HepG2 (cell line): Measurements from ENCODE around the gene NDST1. TPM values are rescaled to one million over a fixed set of nuclear protein-coding genes. Genes with fewer than 3 reads are reported as not detected.
A peak's percentile ranks its signal among the peaks of the same experiment; 100 is the strongest.

Experiments
- HES4 ChIP-seq: sonication (generic); formaldehyde crosslinking; IDR thresholded peaks from 2 replicates; pipeline ENCODE4 v1.9.0; 2021; ENCODE audit warnings: mild to moderate bottlenecking, missing genetic modification reagents, borderline replicate concordance
- KLF6 ChIP-seq: IDR thresholded peaks from 2 replicates; pipeline ENCODE4 v1.8.0; 2016; ENCODE audit warnings: missing biosample characterization, missing genetic modification reagents
- NCOA2 ChIP-seq: sonication (generic); formaldehyde crosslinking; IDR thresholded peaks from 2 replicates; pipeline ENCODE4 v1.8.0; 2022; ENCODE audit warnings: inconsistent platforms
- PCBP1 ChIP-seq: fragments of 200-400 bp; formaldehyde crosslinking; IDR thresholded peaks from 2 replicates; pipeline ENCODE4 v1.6.1; 2017; ENCODE audit warnings: mild to moderate bottlenecking, low read depth, low read length, borderline replicate concordance
- PPARG ChIP-seq: conservative IDR thresholded peaks from 2 replicates; pipeline ENCODE4 v1.6.1; 2016; ENCODE audit warnings: missing biosample characterization, missing genetic modification reagents
- SAP130 ChIP-seq: IDR thresholded peaks from 2 replicates; pipeline ENCODE4 v1.6.1; 2016; ENCODE audit warnings: low read depth
- STAG1 ChIP-seq: sonication (generic); formaldehyde crosslinking; IDR thresholded peaks from 2 replicates; pipeline ENCODE4 v1.4.0; 2020; ENCODE audit warnings: missing genetic modification reagents
- ZNF264 ChIP-seq: sonication (generic); formaldehyde crosslinking; IDR thresholded peaks from 2 replicates; pipeline ENCODE4 v1.4.0; 2020; ENCODE audit warnings: missing genetic modification reagents
- ZNF292 ChIP-seq: sonication (generic); formaldehyde crosslinking; IDR thresholded peaks from 2 replicates; pipeline ENCODE4 v1.8.1; 2022; ENCODE audit warnings: mild to moderate bottlenecking, low read depth, missing genetic modification reagents, borderline replicate concordance
- ZNF720 ChIP-seq: sonication (generic); formaldehyde crosslinking; IDR thresholded peaks from 2 replicates; pipeline ENCODE4 v1.4.0; 2020; ENCODE audit warnings: missing genetic modification reagents
- ZNF772 ChIP-seq: sonication (generic); formaldehyde crosslinking; IDR thresholded peaks from 2 replicates; pipeline ENCODE4 v1.5.0; 2020; ENCODE audit warnings: mild to moderate bottlenecking, missing genetic modification reagents
- ZNF777 ChIP-seq: sonication (generic); formaldehyde crosslinking; IDR thresholded peaks from 2 replicates; pipeline ENCODE4 v1.4.0; 2020; ENCODE audit warnings: missing genetic modification reagents
- ZSCAN22 ChIP-seq: sonication (generic); formaldehyde crosslinking; IDR thresholded peaks from 2 replicates; pipeline ENCODE4 v1.4.0; 2020; ENCODE audit warnings: mild to moderate bottlenecking, missing genetic modification reagents
- polyA plus RNA-seq, 8 experiments: library from polyadenylated mRNA; depleted of rRNA in 3 of 8; stranded (reverse) in 7 of 8; unstranded in 1 of 8; fragments of >200 nt; fragmentation: Illumina TruSeq in 4 of 8; extraction: Trizol in 4 of 8; gene quantifications; 2 replicates each; pipeline versions ENCODE4 v1.2.1 to v1.2.3, GENCODE V29; 2011 to 2016; ENCODE audit warnings: low read depth in 4 of 8, missing spikeins in 1 of 8, mixed read lengths in 1 of 8; ENCODE audit not compliant: insufficient read depth in 1 of 8
- total RNA-seq, 5 experiments: library from RNA; depleted of rRNA; stranded (reverse); fragments of >200 nt; fragmentation: Illumina TruSeq; extraction: Trizol; gene quantifications; 2 replicates each; pipeline ENCODE4 v1.2.3, GENCODE V29; 2016; ENCODE audit warnings: low read depth in 1 of 5
- TF ChIP-seq, protein P1 (sequence below): sonication (generic); formaldehyde crosslinking; IDR thresholded peaks from 2 replicates; pipeline ENCODE4 v1.5.0; 2020; ENCODE audit warnings: mild to moderate bottlenecking, missing genetic modification reagents, moderate library complexity
- TF ChIP-seq, protein P2 (sequence below): sonication (generic); formaldehyde crosslinking; IDR thresholded peaks from 2 replicates; pipeline ENCODE4 v1.4.0; 2020; ENCODE audit warnings: missing genetic modification reagents, borderline replicate concordance
- TF ChIP-seq, protein P3 (sequence below), 2 experiments: fragments of 450-650 bp in 1 of 2; sonication (generic) in 1 of 2; formaldehyde crosslinking; IDR thresholded peaks; 2 replicates each; pipeline versions ENCODE4 v1.5.0 to v1.8.0; 2020 to 2022; ENCODE audit warnings: mild to moderate bottlenecking in 1 of 2, missing genetic modification reagents in 1 of 2
- TF ChIP-seq, protein P4 (sequence below): sonication (generic); formaldehyde crosslinking; IDR thresholded peaks from 2 replicates; pipeline ENCODE4 v1.4.0; 2020; ENCODE audit warnings: missing genetic modification reagents
- TF ChIP-seq, protein P5 (sequence below): sonication (generic); formaldehyde crosslinking; IDR thresholded peaks from 2 replicates; pipeline ENCODE4 v1.4.0; 2020; ENCODE audit warnings: missing genetic modification reagents

NDST1 gene
- total and polyA plus RNA-seq, 2 of the 13 experiments (the other 11 are each of a cell fraction or from before 2014, with no cell fraction given), result 23.8 to 26.2 TPM

DNA sequence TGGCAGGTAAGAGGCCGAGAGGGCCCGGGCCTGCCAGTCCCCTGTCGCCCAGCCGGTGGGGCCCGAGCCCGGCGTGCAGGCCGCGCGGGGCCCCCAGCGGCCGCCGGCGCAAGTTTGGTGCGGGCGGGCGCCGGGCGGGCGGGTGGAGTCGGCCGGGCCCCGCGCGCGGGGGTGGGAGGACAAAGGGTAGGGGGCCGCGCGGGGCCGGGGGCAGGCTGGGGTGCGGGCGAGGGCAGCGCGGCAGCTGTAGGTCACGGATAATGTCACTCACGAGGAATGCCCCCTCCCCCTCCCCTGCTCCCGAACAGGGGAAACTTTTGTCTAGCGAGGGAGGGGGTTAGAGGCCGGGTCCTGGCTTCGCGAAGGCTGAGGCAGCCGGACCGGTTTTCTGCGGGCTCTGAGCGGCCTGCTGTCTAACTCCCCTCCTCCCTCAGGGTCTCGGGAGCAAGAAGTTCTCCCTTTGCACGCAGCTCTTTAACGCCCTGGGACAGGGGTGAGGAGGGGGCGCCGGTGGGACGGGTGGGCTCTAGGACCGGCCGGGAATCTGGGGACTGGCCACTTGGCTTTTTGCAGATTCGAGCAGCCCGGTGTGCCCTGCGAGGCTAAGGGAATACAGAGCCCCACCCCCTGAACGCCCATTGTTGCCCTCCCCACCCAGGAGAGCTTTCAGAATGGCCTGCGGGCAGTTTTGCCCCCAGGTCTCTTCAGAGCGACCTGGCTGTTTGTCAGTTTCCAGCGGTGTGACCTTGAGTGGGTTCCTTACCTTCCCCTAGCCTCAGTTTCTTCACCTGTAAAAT is 21.3 kb upstream of the NDST1 start (continued):
- TF ChIP-seq, protein P1, sequence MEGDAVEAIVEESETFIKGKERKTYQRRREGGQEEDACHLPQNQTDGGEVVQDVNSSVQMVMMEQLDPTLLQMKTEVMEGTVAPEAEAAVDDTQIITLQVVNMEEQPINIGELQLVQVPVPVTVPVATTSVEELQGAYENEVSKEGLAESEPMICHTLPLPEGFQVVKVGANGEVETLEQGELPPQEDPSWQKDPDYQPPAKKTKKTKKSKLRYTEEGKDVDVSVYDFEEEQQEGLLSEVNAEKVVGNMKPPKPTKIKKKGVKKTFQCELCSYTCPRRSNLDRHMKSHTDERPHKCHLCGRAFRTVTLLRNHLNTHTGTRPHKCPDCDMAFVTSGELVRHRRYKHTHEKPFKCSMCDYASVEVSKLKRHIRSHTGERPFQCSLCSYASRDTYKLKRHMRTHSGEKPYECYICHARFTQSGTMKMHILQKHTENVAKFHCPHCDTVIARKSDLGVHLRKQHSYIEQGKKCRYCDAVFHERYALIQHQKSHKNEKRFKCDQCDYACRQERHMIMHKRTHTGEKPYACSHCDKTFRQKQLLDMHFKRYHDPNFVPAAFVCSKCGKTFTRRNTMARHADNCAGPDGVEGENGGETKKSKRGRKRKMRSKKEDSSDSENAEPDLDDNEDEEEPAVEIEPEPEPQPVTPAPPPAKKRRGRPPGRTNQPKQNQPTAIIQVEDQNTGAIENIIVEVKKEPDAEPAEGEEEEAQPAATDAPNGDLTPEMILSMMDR (CRISPR knock-in tag), result peak; percentile 22
- TF ChIP-seq SAP130 (CRISPR knock-in tag) (peak; percentile 53; the same call in 1 of the 2 replicates), PCBP1 (no peak), HES4 (CRISPR knock-in tag) (no peak), ZNF264 (no peak), STAG1 (CRISPR knock-in tag) (0 out of 2 replicates have a peak, but pooled peaks have one; percentile 1), PPARG (CRISPR knock-in tag) (no peak), ZNF777 (CRISPR knock-in tag) (no peak), ZNF720 (CRISPR knock-in tag) (no peak), KLF6 (CRISPR knock-in tag) (no peak), NCOA2 (no peak), ZNF772 (no peak), ZSCAN22 (CRISPR knock-in tag) (no peak), ZNF292 (CRISPR knock-in tag) (peak; percentile 73; the same call in 1 of the 2 replicates)
- TF ChIP-seq, protein P2, sequence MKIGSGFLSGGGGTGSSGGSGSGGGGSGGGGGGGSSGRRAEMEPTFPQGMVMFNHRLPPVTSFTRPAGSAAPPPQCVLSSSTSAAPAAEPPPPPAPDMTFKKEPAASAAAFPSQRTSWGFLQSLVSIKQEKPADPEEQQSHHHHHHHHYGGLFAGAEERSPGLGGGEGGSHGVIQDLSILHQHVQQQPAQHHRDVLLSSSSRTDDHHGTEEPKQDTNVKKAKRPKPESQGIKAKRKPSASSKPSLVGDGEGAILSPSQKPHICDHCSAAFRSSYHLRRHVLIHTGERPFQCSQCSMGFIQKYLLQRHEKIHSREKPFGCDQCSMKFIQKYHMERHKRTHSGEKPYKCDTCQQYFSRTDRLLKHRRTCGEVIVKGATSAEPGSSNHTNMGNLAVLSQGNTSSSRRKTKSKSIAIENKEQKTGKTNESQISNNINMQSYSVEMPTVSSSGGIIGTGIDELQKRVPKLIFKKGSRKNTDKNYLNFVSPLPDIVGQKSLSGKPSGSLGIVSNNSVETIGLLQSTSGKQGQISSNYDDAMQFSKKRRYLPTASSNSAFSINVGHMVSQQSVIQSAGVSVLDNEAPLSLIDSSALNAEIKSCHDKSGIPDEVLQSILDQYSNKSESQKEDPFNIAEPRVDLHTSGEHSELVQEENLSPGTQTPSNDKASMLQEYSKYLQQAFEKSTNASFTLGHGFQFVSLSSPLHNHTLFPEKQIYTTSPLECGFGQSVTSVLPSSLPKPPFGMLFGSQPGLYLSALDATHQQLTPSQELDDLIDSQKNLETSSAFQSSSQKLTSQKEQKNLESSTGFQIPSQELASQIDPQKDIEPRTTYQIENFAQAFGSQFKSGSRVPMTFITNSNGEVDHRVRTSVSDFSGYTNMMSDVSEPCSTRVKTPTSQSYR (CRISPR knock-in tag), result peak; percentile 67
- TF ChIP-seq, protein P3, sequence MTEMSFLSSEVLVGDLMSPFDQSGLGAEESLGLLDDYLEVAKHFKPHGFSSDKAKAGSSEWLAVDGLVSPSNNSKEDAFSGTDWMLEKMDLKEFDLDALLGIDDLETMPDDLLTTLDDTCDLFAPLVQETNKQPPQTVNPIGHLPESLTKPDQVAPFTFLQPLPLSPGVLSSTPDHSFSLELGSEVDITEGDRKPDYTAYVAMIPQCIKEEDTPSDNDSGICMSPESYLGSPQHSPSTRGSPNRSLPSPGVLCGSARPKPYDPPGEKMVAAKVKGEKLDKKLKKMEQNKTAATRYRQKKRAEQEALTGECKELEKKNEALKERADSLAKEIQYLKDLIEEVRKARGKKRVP (CRISPR knock-in tag; IDR thresholded peaks at IDR 0.05), result no peak
- TF ChIP-seq, protein P4, sequence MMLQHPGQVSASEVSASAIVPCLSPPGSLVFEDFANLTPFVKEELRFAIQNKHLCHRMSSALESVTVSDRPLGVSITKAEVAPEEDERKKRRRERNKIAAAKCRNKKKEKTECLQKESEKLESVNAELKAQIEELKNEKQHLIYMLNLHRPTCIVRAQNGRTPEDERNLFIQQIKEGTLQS (CRISPR knock-in tag), result no peak
- TF ChIP-seq, protein P5, sequence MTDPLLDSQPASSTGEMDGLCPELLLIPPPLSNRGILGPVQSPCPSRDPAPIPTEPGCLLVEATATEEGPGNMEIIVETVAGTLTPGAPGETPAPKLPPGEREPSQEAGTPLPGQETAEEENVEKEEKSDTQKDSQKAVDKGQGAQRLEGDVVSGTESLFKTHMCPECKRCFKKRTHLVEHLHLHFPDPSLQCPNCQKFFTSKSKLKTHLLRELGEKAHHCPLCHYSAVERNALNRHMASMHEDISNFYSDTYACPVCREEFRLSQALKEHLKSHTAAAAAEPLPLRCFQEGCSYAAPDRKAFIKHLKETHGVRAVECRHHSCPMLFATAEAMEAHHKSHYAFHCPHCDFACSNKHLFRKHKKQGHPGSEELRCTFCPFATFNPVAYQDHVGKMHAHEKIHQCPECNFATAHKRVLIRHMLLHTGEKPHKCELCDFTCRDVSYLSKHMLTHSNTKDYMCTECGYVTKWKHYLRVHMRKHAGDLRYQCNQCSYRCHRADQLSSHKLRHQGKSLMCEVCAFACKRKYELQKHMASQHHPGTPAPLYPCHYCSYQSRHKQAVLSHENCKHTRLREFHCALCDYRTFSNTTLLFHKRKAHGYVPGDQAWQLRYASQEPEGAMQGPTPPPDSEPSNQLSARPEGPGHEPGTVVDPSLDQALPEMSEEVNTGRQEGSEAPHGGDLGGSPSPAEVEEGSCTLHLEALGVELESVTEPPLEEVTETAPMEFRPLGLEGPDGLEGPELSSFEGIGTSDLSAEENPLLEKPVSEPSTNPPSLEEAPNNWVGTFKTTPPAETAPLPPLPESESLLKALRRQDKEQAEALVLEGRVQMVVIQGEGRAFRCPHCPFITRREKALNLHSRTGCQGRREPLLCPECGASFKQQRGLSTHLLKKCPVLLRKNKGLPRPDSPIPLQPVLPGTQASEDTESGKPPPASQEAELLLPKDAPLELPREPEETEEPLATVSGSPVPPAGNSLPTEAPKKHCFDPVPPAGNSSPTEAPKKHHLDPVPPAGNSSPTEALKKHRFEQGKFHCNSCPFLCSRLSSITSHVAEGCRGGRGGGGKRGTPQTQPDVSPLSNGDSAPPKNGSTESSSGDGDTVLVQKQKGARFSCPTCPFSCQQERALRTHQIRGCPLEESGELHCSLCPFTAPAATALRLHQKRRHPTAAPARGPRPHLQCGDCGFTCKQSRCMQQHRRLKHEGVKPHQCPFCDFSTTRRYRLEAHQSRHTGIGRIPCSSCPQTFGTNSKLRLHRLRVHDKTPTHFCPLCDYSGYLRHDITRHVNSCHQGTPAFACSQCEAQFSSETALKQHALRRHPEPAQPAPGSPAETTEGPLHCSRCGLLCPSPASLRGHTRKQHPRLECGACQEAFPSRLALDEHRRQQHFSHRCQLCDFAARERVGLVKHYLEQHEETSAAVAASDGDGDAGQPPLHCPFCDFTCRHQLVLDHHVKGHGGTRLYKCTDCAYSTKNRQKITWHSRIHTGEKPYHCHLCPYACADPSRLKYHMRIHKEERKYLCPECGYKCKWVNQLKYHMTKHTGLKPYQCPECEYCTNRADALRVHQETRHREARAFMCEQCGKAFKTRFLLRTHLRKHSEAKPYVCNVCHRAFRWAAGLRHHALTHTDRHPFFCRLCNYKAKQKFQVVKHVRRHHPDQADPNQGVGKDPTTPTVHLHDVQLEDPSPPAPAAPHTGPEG, result peak; percentile 100
